Body of pancreas (tissue), 4 donors: ENCODE data around the gene HS1BP3. TPM values are rescaled to one million over a fixed set of nuclear protein-coding genes. Genes with fewer than 3 reads are reported as not detected.

ENCODE experiments used
- ATAC-seq: fragments of 150-250 bp; one replicate; pipeline ENCODE4 v1.9.1; 2016
- DNase-seq, 4 donors: peaks; one replicate each; pipeline ENCODE4 v3.0.0-alpha.2; 2019
- H3K27ac ChIP-seq, 4 donors: fragments of 200-600 bp; sonication (generic); 1 replicate in 3 of 4; 2 replicates in 1 of 4; pipeline versions ENCODE4 v1.5.1 to v1.6.1; 2016 to 2019; ENCODE audit warnings: mild to moderate bottlenecking in 1 of 4, mixed read lengths in 1 of 4, moderate library complexity in 1 of 4
- H3K27me3 ChIP-seq, 2 donors: fragments of 200-600 bp; sonication (generic); one replicate each; pipeline ENCODE4 v1.6.0; 2016; ENCODE audit warnings: mild to moderate bottlenecking in 1 of 2
- H3K36me3 ChIP-seq, 2 donors: fragments of 200-600 bp; sonication (generic); replicated peaks in 1 of 2; 2 replicates each; pipeline ENCODE4 v1.5.1; 2016; ENCODE audit warnings: low read depth in 2 of 2; ENCODE audit not compliant: insufficient read depth in 1 of 2
- H3K4me1 ChIP-seq: fragments of 200-600 bp; sonication (generic); one replicate; pipeline ENCODE4 v1.6.0; 2016
- H3K4me3 ChIP-seq, 2 donors: fragments of 200-600 bp; sonication (generic); 1 replicate in 1 of 2; 2 replicates in 1 of 2; pipeline ENCODE4 v1.5.1; 2016 to 2019
- H3K9me3 ChIP-seq, 3 donors: fragments of 200-600 bp; sonication (generic); 1 replicate in 2 of 3; 2 replicates in 1 of 3; pipeline ENCODE4 v1.5.1; 2016
- CTCF ChIP-seq, 7 experiments: fragments of 450-650 bp in 4 of 7; fragments of 200-600 bp in 3 of 7; sonication (generic) in 3 of 7; IDR thresholded peaks; one replicate each; pipeline ENCODE4 v1.5.1; 2016 to 2019; ENCODE audit warnings: antibody characterized with exemption in 7 of 7
- POLR2A ChIP-seq, 3 donors: fragments of 450-650 bp; IDR thresholded peaks; one replicate each; pipeline ENCODE4 v1.6.1; 2016; ENCODE audit warnings: antibody characterized with exemption in 3 of 3, mild to moderate bottlenecking in 2 of 3
- WGBS, 2 donors: methylation state at CpG; one replicate each; pipeline ENCODE4 v1.1.5; 2017; 5-methylcytosine and 5-hydroxymethylcytosine counted together
- intact Hi-C: fragments of 100-400 bp; cut with DNase I; formaldehyde crosslinking; loops from one replicate; pipeline ENCODE4 v1.15.1; 2023
- total RNA-seq, 2 donors: library from RNA; depleted of rRNA; stranded (reverse); fragments of >200 nt; gene quantifications; one replicate each; pipeline ENCODE4 v1.1.0, GENCODE V29; 2016

The HS1BP3 gene
- total RNA-seq, 2 donors from 2014 or later: 21.1 to 23.1 TPM

GRCh38 chr2:20637147-20637546 is 13.8 kb downstream of the HS1BP3 start:
- Histone ChIP-seq H3K36me3 (peaks cover 0 to 1% of the 10 kb centered on the region in 2 donors), H3K4me1 (peaks cover 33% of the 10 kb centered on the region), H3K9me3 (no peaks in the 10 kb centered on the region), H3K27ac (no peak overlapping the region), H3K27me3 (no peaks in the 10 kb centered on the region), H3K4me3 (no peak overlapping the region)
- DNase-seq: no peak
- 74 to 83% methylated on average over 6 to 13 of the region's 13 CpGs for WGBS, 2 donors
- intact Hi-C loops: no loop called here
- no peak for ATAC-seq
- TF ChIP-seq POLR2A (IDR thresholded peaks at IDR 0.05) (no peak), CTCF (IDR thresholded peaks at IDR 0.05) (no peak)

GRCh38 chr2:20635675-20636584 is 15.0 kb downstream of the HS1BP3 start:
- Histone ChIP-seq H3K4me3 (no peak overlapping the region), H3K36me3 (peaks cover 0 to 1% of the 10 kb centered on the region in 2 donors), H3K9me3 (no peaks in the 10 kb centered on the region), H3K27ac (peak overlapping the region in 3 of 4 donors; percentile 75 to 86 (median 84)), H3K27me3 (no peaks in the 10 kb centered on the region), H3K4me1 (peaks cover 30% of the 10 kb centered on the region)
- intact Hi-C loops: no loop called here
- ATAC-seq (peak; percentile 81), DNase-seq (peak; percentile 78 to 83 (median 82))
- 34 to 42% methylated on average over 32 of the region's 32 CpGs for WGBS, 2 donors
- TF ChIP-seq CTCF (IDR thresholded peaks at IDR 0.05): peak; percentile 59 to 89 (median 85)
- TF ChIP-seq POLR2A (IDR thresholded peaks at IDR 0.05): no peak

GRCh38 chr2:20635113-20635510 is 15.8 kb downstream of the HS1BP3 start:
- Histone ChIP-seq H3K4me3 (no peak overlapping the region), H3K36me3 (peaks cover 0 to 1% of the 10 kb centered on the region in 2 donors), H3K9me3 (no peaks in the 10 kb centered on the region), H3K4me1 (peaks cover 30% of the 10 kb centered on the region), H3K27me3 (no peaks in the 10 kb centered on the region), H3K27ac (peak overlapping the region in 3 of 4 donors; percentile 75 to 86 (median 84))
- TF ChIP-seq CTCF (IDR thresholded peaks at IDR 0.05) (no peak), POLR2A (IDR thresholded peaks at IDR 0.05) (no peak)
- intact Hi-C loops: no loop called here
- DNase-seq (peak in 1 of 4 donors; percentile 9), ATAC-seq (no peak)
- 71% methylated on average over 5 of the region's 5 CpGs for WGBS, 2 donors

- Histone ChIP-seq H3K36me3 (peaks cover 0 to under 1% of the 10 kb centered on the region in 2 donors), H3K27ac (peak overlapping the region; percentile 65 to 86 (median 80)), H3K9me3 (no peaks in the 10 kb centered on the region), H3K4me1 (peaks cover 30% of the 10 kb centered on the region), H3K4me3 (no peak overlapping the region), H3K27me3 (no peaks in the 10 kb centered on the region)
- TF ChIP-seq CTCF (IDR thresholded peaks at IDR 0.05) (no peak), POLR2A (IDR thresholded peaks at IDR 0.05) (no peak)
- WGBS, 2 donors: 57 to 72% methylated on average over 9 of the region's 9 CpGs
- DNase-seq (peak; percentile 37 to 47 (median 43)), ATAC-seq (no peak)
- intact Hi-C loops: no loop called here
Measured at GRCh38 chr2:20634507-20635112, 16.3 kb downstream of the HS1BP3 start.
